Measurements from ENCODE around the gene LRRC49.

LRRC49 gene

GRCh38 chr15:70998319-70998718, 105.7 kb downstream of the LRRC49 start (continued):
- TF ChIP-seq ZNF70 (CRISPR knock-in tag; IDR thresholded peaks at IDR 0.05) (no peak), TSHZ2 (CRISPR knock-in tag; IDR thresholded peaks at IDR 0.05) (no peak), RARB (CRISPR knock-in tag; IDR thresholded peaks at IDR 0.05) (no peak), ZNF565 (CRISPR knock-in tag; conservative IDR thresholded peaks at IDR 0.05; ENCODE audit: low read depth) (no peak)

DNA sequence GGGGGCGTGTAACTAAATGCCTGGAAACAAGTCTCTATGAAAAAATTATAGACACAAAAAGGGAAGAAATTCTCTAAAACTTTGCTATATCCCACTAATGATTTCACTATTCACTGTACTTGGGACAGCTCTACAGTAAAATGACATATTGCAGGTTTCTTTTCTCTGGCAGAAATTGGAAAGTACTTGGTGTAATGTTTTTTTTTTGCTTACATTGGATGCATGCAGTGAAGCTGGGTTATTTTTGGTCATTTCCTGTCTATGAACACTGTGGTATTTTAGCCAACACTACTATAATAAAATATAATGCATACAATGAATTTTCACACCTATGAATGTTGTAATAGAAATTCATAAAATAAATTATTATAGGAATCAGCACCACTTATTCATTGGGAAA, 109.7 kb downstream of the LRRC49 start:
- no peak for ATAC-seq
- no peak for TF ChIP-seq TCF4 (CRISPR knock-in tag; IDR thresholded peaks at IDR 0.05; ENCODE audit: borderline replicate concordance)
- no peak for TF ChIP-seq ZFP3 (CRISPR knock-in tag; IDR thresholded peaks at IDR 0.05)
- TF ChIP-seq CREB5 (CRISPR knock-in tag; IDR thresholded peaks at IDR 0.05; ENCODE audit: low read depth): no peak
- TF ChIP-seq TSHZ2 (CRISPR knock-in tag; IDR thresholded peaks at IDR 0.05): no peak
- TF ChIP-seq ARNTL (CRISPR knock-in tag; IDR thresholded peaks at IDR 0.05; ENCODE audit: borderline replicate concordance, low read depth): no peak
- TF ChIP-seq ZC3H10 (CRISPR knock-in tag; IDR thresholded peaks at IDR 0.05): no peak
- TF ChIP-seq SNAI2 (CRISPR knock-in tag; IDR thresholded peaks at IDR 0.05): no peak
- TF ChIP-seq, protein P1, sequence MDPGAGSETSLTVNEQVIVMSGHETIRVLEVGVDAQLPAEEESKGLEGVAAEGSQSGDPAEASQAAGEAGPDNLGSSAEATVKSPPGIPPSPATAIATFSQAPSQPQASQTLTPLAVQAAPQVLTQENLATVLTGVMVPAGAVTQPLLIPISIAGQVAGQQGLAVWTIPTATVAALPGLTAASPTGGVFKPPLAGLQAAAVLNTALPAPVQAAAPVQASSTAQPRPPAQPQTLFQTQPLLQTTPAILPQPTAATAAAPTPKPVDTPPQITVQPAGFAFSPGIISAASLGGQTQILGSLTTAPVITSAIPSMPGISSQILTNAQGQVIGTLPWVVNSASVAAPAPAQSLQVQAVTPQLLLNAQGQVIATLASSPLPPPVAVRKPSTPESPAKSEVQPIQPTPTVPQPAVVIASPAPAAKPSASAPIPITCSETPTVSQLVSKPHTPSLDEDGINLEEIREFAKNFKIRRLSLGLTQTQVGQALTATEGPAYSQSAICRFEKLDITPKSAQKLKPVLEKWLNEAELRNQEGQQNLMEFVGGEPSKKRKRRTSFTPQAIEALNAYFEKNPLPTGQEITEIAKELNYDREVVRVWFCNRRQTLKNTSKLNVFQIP (CRISPR knock-in tag; IDR thresholded peaks at IDR 0.05; ENCODE audit: borderline replicate concordance, low read depth): no peak
- no peak for TF ChIP-seq ESRRG (CRISPR knock-in tag; IDR thresholded peaks at IDR 0.05)

GRCh38 chr15:71003319-71003718, 110.7 kb downstream of the LRRC49 start:
- ATAC-seq: no peak
- TF ChIP-seq GLIS3 (CRISPR knock-in tag; IDR thresholded peaks at IDR 0.05): no peak
- no peak for TF ChIP-seq ESRRG (CRISPR knock-in tag; IDR thresholded peaks at IDR 0.05)
- no peak for TF ChIP-seq TSHZ2 (CRISPR knock-in tag; IDR thresholded peaks at IDR 0.05)
- TF ChIP-seq RARB (CRISPR knock-in tag; IDR thresholded peaks at IDR 0.05): no peak
- no peak for TF ChIP-seq TCF4 (CRISPR knock-in tag; IDR thresholded peaks at IDR 0.05; ENCODE audit: borderline replicate concordance)
- no peak for TF ChIP-seq ZC3H10 (CRISPR knock-in tag; IDR thresholded peaks at IDR 0.05)
- TF ChIP-seq, protein P1 (CRISPR knock-in tag; IDR thresholded peaks at IDR 0.05; ENCODE audit: borderline replicate concordance, low read depth): no peak
